Measurements from ENCODE around the gene FAF1. TPM values are rescaled to one million over a fixed set of nuclear protein-coding genes. Genes with fewer than 3 reads are reported as not detected.

The FAF1 gene
- total RNA-seq, 1 experiment from 2014 or later = 73.2 TPM

- H3K9ac ChIP-seq (ENCODE audit: low read length) = no peak overlapping the region
- intact Hi-C loops (cut with micrococcal nuclease) = no loop called here
These were observed 535.8 kb downstream of the FAF1 start for GRCh38 chr1:50424045-50424883.

More at GRCh38 chr1:50424045-50424883, 535.8 kb downstream of the FAF1 start:
- POLR2A ChIA-PET = no interaction called here
- Histone ChIP-seq H3K4me1 (ENCODE audit: control insufficient read depth in 1 of 2, insufficient read depth in 2 of 2, low read length in 2 of 2) (no peaks in the 10 kb centered on the region), H3K27me3 (ENCODE audit: insufficient read depth, low read length) (no peaks in the 10 kb centered on the region), H3K36me3 (ENCODE audit: control insufficient read depth in 1 of 2, insufficient read depth in 2 of 2, low read length in 2 of 2) (no peaks in the 10 kb centered on the region), H3K4me2 (ENCODE audit: low read length) (no peak overlapping the region), H3K9me2 (ENCODE audit: insufficient read depth) (no peaks in the 10 kb centered on the region), H3K4me3 (replicated peaks in 1 of 2; ENCODE audit: low read depth in 1 of 2, low read length in 2 of 2) (no peak overlapping the region), H2AFZ (ENCODE audit: low read depth, low read length, poor library complexity, severe bottlenecking) (no peak overlapping the region), H3K27ac (ENCODE audit: low read depth, low read length) (no peak overlapping the region), H4K20me1 (ENCODE audit: insufficient read depth) (no peaks in the 10 kb centered on the region), H3K79me2 (ENCODE audit: insufficient read depth, low read length) (no peaks in the 10 kb centered on the region), H3K9me3 (ENCODE audit: control insufficient read depth in 1 of 2, insufficient read depth in 1 of 2, low read depth in 1 of 2, low read length in 2 of 2) (no peaks in the 10 kb centered on the region)
- DNase-seq (ENCODE audit: low read depth, low spot score) (no peak), ATAC-seq (no peak)
- no peak for TF ChIP-seq SIN3A (IDR thresholded peaks at IDR 0.05; ENCODE audit: low read depth)
- TF ChIP-seq REST (IDR thresholded peaks at IDR 0.05; ENCODE audit: low read depth) = no peak
- no peak for TF ChIP-seq ZNF274 (IDR thresholded peaks at IDR 0.05; ENCODE audit: low read depth, low read length)
- TF ChIP-seq ZBTB33 (IDR thresholded peaks at IDR 0.05; ENCODE audit: extremely low read depth, insufficient replicate concordance, low read length) = no peak
- TF ChIP-seq SP1 (IDR thresholded peaks at IDR 0.05; ENCODE audit: low read depth) = no peak
- no peak for TF ChIP-seq EZH2 (IDR thresholded peaks at IDR 0.05)
- TF ChIP-seq POLR2AphosphoS5 (IDR thresholded peaks at IDR 0.05; ENCODE audit: low read depth, low read length) = no peak
- no peak for TF ChIP-seq POLR2A (IDR thresholded peaks at IDR 0.05; ENCODE audit: borderline replicate concordance, extremely low read depth, insufficient read depth, insufficient read length)
- no peak for TF ChIP-seq ELF1 (IDR thresholded peaks at IDR 0.05; ENCODE audit: borderline replicate concordance, low read depth)
- TF ChIP-seq EGR1 (IDR thresholded peaks at IDR 0.05; ENCODE audit: low read depth) = no peak
- TF ChIP-seq FOSL1 (IDR thresholded peaks at IDR 0.05; ENCODE audit: low read depth) = no peak
- no peak for TF ChIP-seq ZFX (IDR thresholded peaks at IDR 0.05)
- no peak for TF ChIP-seq SRF (IDR thresholded peaks at IDR 0.05; ENCODE audit: low read depth)
- TF ChIP-seq EZH2phosphoT487 (IDR thresholded peaks at IDR 0.05; ENCODE audit: borderline replicate concordance) = no peak
- no peak for TF ChIP-seq TCF7L2 (IDR thresholded peaks at IDR 0.05; ENCODE audit: borderline replicate concordance, extremely low read depth, insufficient read depth, insufficient read length)
- no peak for TF ChIP-seq CTCF (IDR thresholded peaks at IDR 0.05 in 2 of 3, conservative IDR thresholded peaks at IDR 0.05 in 1 of 3; ENCODE audit: borderline replicate concordance in 1 of 3, insufficient read depth in 1 of 3, low read depth in 2 of 3, low read length in 2 of 3)
- TF ChIP-seq YY1 (IDR thresholded peaks at IDR 0.05; ENCODE audit: extremely low read depth, insufficient replicate concordance, low read depth, low read length) = no peak
- no peak for TF ChIP-seq CEBPB (IDR thresholded peaks at IDR 0.05; ENCODE audit: low read depth)
- TF ChIP-seq RAD21 (IDR thresholded peaks at IDR 0.05; ENCODE audit: low read depth) = no peak
- no peak for TF ChIP-seq JUND (IDR thresholded peaks at IDR 0.05)
- CTCF ChIA-PET = no interaction called here
- RAD21 ChIA-PET (ENCODE audit: low non-redundant PET in 1 of 2, low total read pairs in 2 of 2, uncharacterized antibody in 2 of 2, unreplicated experiment in 2 of 2) = no interaction called here
- BruUV-seq (replicated peaks) = no TSS peak
